ENCODE results near the gene CBFA2T2.

DNA sequence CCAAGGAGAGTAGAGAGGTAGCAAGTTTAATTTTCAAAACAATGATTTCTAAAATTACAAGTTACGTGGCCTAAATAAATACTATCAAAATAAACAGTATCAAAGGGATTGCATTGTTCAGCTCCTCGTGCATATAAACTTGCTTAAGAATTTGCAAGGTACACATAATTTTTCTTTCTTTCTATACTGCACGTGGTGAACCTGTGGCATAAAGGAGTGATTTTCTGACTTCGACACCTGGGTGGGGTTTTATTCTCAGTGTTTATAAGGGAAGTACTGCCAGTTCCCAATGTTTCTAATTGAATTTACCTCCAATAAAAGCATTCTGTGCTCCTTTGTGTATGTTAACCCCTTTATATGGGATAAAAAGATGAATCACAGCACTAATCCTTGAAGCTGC is 122.1 kb downstream of the CBFA2T2 start:
- TF ChIP-seq, protein P1, sequence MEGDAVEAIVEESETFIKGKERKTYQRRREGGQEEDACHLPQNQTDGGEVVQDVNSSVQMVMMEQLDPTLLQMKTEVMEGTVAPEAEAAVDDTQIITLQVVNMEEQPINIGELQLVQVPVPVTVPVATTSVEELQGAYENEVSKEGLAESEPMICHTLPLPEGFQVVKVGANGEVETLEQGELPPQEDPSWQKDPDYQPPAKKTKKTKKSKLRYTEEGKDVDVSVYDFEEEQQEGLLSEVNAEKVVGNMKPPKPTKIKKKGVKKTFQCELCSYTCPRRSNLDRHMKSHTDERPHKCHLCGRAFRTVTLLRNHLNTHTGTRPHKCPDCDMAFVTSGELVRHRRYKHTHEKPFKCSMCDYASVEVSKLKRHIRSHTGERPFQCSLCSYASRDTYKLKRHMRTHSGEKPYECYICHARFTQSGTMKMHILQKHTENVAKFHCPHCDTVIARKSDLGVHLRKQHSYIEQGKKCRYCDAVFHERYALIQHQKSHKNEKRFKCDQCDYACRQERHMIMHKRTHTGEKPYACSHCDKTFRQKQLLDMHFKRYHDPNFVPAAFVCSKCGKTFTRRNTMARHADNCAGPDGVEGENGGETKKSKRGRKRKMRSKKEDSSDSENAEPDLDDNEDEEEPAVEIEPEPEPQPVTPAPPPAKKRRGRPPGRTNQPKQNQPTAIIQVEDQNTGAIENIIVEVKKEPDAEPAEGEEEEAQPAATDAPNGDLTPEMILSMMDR (IDR thresholded peaks at IDR 0.05): no peak
- TF ChIP-seq POLR2A (IDR thresholded peaks at IDR 0.05): no peak

Data from lower leg skin (tissue), 3 donors.